Stomach (tissue), 9 donors: ENCODE measurements around the gene COL4A2. TPM values are rescaled to one million over a fixed set of nuclear protein-coding genes. Genes with fewer than 3 reads are reported as not detected.

Experiments
- DNase-seq, 2 donors: peaks; one replicate each; pipeline versions ENCODE4 v3.0.0 to v3.0.0-alpha.2; 2013 to 2019
- H3K27ac ChIP-seq, 5 donors: fragments of 200-600 bp in 4 of 5; sonication (generic) in 4 of 5; one replicate each; pipeline ENCODE4 v1.5.1; 2013 to 2019; ENCODE audit warnings: mild to moderate bottlenecking in 1 of 5, moderate library complexity in 1 of 5
- H3K27me3 ChIP-seq, 3 donors: fragments of 200-600 bp; sonication (generic); one replicate each; pipeline ENCODE4 v1.5.1; 2017 to 2019; ENCODE audit warnings: mixed run types in 1 of 3
- H3K36me3 ChIP-seq, 4 donors: fragments of 200-600 bp; sonication (generic); 1 replicate in 3 of 4; 2 replicates in 1 of 4; pipeline ENCODE4 v1.5.1; 2016 to 2019
- H3K4me1 ChIP-seq, 4 donors: fragments of 200-600 bp; sonication (generic); one replicate each; pipeline ENCODE4 v1.5.1; 2016 to 2019
- H3K4me3 ChIP-seq, 4 donors: fragments of 200-600 bp; sonication (generic) in 3 of 4; one replicate each; pipeline ENCODE4 v1.5.1; 2016 to 2019; ENCODE audit warnings: mild to moderate bottlenecking in 1 of 4
- H3K9me3 ChIP-seq, 4 donors: fragments of 200-600 bp; sonication (generic); one replicate each; pipeline ENCODE4 v1.5.1; 2016 to 2019
- EP300 ChIP-seq: sonication (generic); formaldehyde crosslinking; IDR thresholded peaks from one replicate; pipeline ENCODE4 v1.6.1; 2017; ENCODE audit warnings: antibody characterized with exemption
- POLR2A ChIP-seq, 4 donors: fragments of 450-650 bp; IDR thresholded peaks; one replicate each; pipeline ENCODE4 v1.6.1; 2016; ENCODE audit warnings: antibody characterized with exemption in 4 of 4, control low read depth in 2 of 4, mild to moderate bottlenecking in 1 of 4, moderate library complexity in 1 of 4
- POLR2AphosphoS5 ChIP-seq, 3 donors: sonication (generic); formaldehyde crosslinking; IDR thresholded peaks; one replicate each; pipeline ENCODE4 v1.6.1; 2016; ENCODE audit warnings: antibody characterized with exemption in 3 of 3
- WGBS, 5 donors: extraction: QIAGEN DNeasy Blood & Tissue Kit in 3 of 5; methylation state at CpG; one replicate each; pipeline versions ENCODE4 v1.1.5 to v1.1.7; 2013 to 2018; 5-methylcytosine and 5-hydroxymethylcytosine counted together
- intact Hi-C: fragments of 100-400 bp; cut with DNase I; formaldehyde crosslinking; loops from one replicate; pipeline ENCODE4 v1.15.1; 2023; ENCODE audit warnings: low total_unique reads
- polyA plus RNA-seq, 3 donors: library from polyadenylated mRNA; stranded (reverse); fragments of 200-250 nt; gene quantifications; one replicate each; pipeline ENCODE4 v1.2.3, GENCODE V29; 2013
- total RNA-seq, 5 donors: library from RNA; depleted of rRNA; stranded (reverse); fragments of >200 nt; gene quantifications; one replicate each; pipeline versions ENCODE4 v1.1.0 to v1.2.3, GENCODE V29; 2014 to 2016
- TF ChIP-seq, protein P1 (sequence below), 7 experiments: fragments of 450-650 bp in 4 of 7; fragments of 200-600 bp in 3 of 7; sonication (generic) in 3 of 7; IDR thresholded peaks; one replicate each; pipeline ENCODE4 v1.5.1; 2016 to 2019; ENCODE audit warnings: antibody characterized with exemption in 7 of 7, control low read depth in 2 of 7, mild to moderate bottlenecking in 1 of 7
- donor health status: healthy with polysubstance abuse.
- donor health status: Bipolar disorder and iron deficiency.
- donor health status: healthy.

Gene COL4A2
- total and polyA plus RNA-seq, 8 donors, result 24.0 to 531 (median 214) TPM

DNA sequence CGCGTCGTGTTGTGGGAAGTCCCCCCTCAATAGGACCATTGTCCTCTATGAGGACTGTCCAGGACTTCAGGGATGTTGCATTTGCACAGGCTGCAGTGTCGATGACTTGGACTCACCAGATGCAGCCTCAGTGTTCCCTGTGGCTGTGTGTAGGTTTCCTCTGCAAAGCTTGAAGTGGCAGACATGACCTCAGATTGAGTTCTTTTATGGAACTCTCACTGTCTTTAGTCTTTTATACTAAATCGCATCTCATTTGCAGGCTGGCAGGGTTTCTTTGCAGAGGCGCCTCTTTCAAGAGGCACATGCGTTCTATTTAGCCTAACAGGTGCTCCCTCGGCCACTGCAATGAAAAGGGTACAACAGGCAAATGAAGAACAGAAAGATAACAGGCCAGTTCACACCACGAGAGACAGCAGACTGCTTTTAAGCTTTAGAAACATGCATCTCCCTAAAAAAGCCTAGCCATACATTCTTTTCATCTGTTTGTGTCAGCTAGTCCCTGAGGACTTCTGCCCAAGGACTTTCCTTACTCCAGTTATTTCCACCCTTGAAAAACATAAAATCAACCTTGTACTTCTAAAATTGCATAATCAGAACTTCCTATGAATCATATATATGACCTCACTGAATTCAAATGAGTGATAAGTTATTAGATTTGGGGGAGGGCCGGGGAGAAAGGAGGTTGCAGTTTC lies 136.0 kb downstream of the COL4A2 start:
- H3K27ac ChIP-seq, result peak overlapping the region in 3 of 5 donors; percentile 21 to 84 (median 66)
- H3K4me3 ChIP-seq, result no peak overlapping the region
- H3K27me3 ChIP-seq, result no peaks in the 10 kb centered on the region
- intact Hi-C loops, result no loop called here
- no peaks in the 10 kb centered on the region for H3K9me3 ChIP-seq
- TF ChIP-seq POLR2A (IDR thresholded peaks at IDR 0.05) (no peak), EP300 (no peak), POLR2AphosphoS5 (IDR thresholded peaks at IDR 0.05) (no peak)
- TF ChIP-seq, protein P1, sequence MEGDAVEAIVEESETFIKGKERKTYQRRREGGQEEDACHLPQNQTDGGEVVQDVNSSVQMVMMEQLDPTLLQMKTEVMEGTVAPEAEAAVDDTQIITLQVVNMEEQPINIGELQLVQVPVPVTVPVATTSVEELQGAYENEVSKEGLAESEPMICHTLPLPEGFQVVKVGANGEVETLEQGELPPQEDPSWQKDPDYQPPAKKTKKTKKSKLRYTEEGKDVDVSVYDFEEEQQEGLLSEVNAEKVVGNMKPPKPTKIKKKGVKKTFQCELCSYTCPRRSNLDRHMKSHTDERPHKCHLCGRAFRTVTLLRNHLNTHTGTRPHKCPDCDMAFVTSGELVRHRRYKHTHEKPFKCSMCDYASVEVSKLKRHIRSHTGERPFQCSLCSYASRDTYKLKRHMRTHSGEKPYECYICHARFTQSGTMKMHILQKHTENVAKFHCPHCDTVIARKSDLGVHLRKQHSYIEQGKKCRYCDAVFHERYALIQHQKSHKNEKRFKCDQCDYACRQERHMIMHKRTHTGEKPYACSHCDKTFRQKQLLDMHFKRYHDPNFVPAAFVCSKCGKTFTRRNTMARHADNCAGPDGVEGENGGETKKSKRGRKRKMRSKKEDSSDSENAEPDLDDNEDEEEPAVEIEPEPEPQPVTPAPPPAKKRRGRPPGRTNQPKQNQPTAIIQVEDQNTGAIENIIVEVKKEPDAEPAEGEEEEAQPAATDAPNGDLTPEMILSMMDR (IDR thresholded peaks at IDR 0.05), result no peak
- 59 to 71% (median 67%) methylated on average over 10 of the region's 10 CpGs for WGBS, 5 donors
- H3K36me3 ChIP-seq, result peaks cover 16 to 73% (median 62%) of the 10 kb centered on the region in 4 donors
- no peak for DNase-seq
- H3K4me1 ChIP-seq, result peaks cover 0 to 31% (median 10%) of the 10 kb centered on the region in 4 donors

DNA sequence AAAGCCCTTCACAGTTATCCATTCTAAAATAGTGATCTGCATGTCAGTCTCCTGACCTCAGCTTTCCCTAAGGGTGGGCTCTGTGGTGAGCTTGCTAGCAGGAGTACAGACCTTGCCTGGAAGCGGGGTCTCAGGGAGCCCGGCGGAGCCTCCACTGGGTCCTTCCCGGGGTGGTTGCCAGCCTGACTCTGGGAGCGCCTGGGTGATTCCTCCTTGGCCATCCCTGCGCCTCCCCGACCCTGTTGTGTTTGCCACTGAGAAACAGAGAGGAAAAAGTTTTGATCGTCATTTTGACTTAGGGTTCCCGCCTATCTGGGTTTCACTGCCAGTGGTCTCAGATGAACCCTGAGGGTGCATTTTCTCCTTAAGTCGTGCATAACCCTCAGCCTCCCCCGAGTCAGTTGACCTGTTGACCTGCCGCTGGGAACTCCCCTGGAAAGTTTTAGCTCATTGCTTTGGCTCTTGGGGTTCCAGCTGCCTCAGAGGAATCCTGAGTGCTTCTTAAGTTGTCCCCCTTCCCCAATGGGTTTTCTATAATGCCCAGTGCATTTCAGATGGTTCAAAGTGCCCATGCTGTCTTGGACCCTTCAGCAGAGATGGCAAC lies 136.6 kb downstream of the COL4A2 start:
- Histone ChIP-seq H3K4me1 (peaks cover 0 to 36% (median 10%) of the 10 kb centered on the region in 4 donors), H3K27ac (peak overlapping the region in 3 of 5 donors; percentile 21 to 84 (median 66)), H3K9me3 (no peaks in the 10 kb centered on the region), H3K36me3 (peaks cover 9 to 73% (median 60%) of the 10 kb centered on the region in 4 donors), H3K27me3 (no peaks in the 10 kb centered on the region), H3K4me3 (no peak overlapping the region)
- no peak for TF ChIP-seq EP300
- TF ChIP-seq, protein P1 (IDR thresholded peaks at IDR 0.05), result no peak
- TF ChIP-seq POLR2AphosphoS5 (IDR thresholded peaks at IDR 0.05), result no peak
- TF ChIP-seq POLR2A (IDR thresholded peaks at IDR 0.05), result no peak
- WGBS, 5 donors, result 75 to 86% (median 83%) methylated on average over 12 of the region's 12 CpGs
- intact Hi-C loops, result no loop called here
- no peak for DNase-seq

DNA sequence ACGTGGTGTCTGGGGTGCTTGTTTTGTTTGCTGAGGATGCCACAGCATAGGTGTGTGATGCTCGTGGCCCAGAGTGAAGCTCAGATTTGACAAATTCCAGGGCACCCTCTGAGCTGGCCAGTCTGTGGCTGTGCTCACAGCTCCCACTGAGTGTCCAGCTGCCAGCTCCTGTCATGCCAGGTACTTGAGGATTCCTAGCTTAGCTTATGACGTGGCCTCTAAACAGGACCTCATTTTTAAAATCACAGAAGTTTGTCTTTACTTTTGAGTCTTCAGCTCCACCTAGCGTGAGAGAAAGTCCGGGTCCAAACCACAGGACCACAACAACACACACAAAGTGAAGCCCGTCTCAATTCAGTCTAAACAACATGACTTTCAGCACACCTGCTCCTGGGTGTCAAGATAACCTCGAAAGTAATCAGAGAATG lies 137.2 kb downstream of the COL4A2 start:
- Histone ChIP-seq H3K27ac (peak overlapping the region in 3 of 5 donors; percentile 21 to 84 (median 66)), H3K36me3 (peaks cover 9 to 73% (median 58%) of the 10 kb centered on the region in 4 donors), H3K4me3 (no peak overlapping the region), H3K4me1 (peaks cover 0 to 36% (median 10%) of the 10 kb centered on the region in 4 donors), H3K27me3 (no peaks in the 10 kb centered on the region), H3K9me3 (no peaks in the 10 kb centered on the region)
- 47 to 64% (median 50%) methylated on average over 7 of the region's 7 CpGs for WGBS, 5 donors
- TF ChIP-seq POLR2A (IDR thresholded peaks at IDR 0.05) (no peak), EP300 (no peak), POLR2AphosphoS5 (IDR thresholded peaks at IDR 0.05) (peak in 1 of 3 donors; percentile 18)
- TF ChIP-seq, protein P1 (IDR thresholded peaks at IDR 0.05), result peak in 2 of 7 experiments; percentile 8 to 10
- intact Hi-C loops, result no loop called here
- DNase-seq, result no peak

DNA sequence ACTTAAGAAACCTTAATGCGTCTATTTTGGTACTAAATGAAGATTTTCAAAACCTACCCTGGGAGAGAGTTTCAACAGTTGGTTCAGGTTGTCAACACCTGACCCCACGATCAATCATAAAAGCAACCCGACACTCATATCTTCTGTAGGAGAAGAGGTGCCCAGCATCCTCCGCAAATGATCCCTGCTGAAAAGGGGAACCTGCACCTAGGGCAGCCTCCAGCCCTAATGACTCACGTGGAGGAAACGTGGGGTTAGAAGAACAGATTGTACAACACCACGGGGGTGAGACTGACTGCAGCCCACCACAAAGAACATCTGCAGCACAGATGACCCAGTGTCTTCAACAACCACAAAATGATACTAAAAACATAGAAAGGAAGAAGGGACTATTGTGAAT lies 138.1 kb downstream of the COL4A2 start:
- no peak for TF ChIP-seq POLR2AphosphoS5 (IDR thresholded peaks at IDR 0.05)
- TF ChIP-seq, protein P1 (IDR thresholded peaks at IDR 0.05), result no peak
- TF ChIP-seq POLR2A (IDR thresholded peaks at IDR 0.05), result no peak
- no peak for TF ChIP-seq EP300
- Histone ChIP-seq H3K4me1 (peaks cover 0 to 36% (median 10%) of the 10 kb centered on the region in 4 donors), H3K36me3 (peaks cover 2 to 73% (median 60%) of the 10 kb centered on the region in 4 donors), H3K27me3 (no peaks in the 10 kb centered on the region), H3K4me3 (no peak overlapping the region), H3K9me3 (no peaks in the 10 kb centered on the region), H3K27ac (peak overlapping the region in 1 of 5 donors; percentile 84)
- 75 to 86% (median 80%) methylated on average over 7 of the region's 7 CpGs for WGBS, 5 donors
- no peak for DNase-seq
- intact Hi-C loops, result no loop called here
